Sigmoid colon (tissue), 7 donors: ENCODE data around the gene RIMBP2. TPM values are rescaled to one million over a fixed set of nuclear protein-coding genes. Genes with fewer than 3 reads are reported as not detected.

ENCODE experiments used
- DNase-seq: peaks from one replicate; pipeline ENCODE4 v3.0.0-alpha.2; 2019
- H3K27ac ChIP-seq, 4 donors: fragments of 200-600 bp; sonication (generic); one replicate each; pipeline ENCODE4 v1.5.1; 2016 to 2019; ENCODE audit warnings: mild to moderate bottlenecking in 1 of 4
- H3K27me3 ChIP-seq, 3 donors: fragments of 200-600 bp; sonication (generic); one replicate each; pipeline ENCODE4 v1.5.1; 2019; ENCODE audit warnings: mild to moderate bottlenecking in 1 of 3
- H3K36me3 ChIP-seq, 4 donors: fragments of 200-600 bp; sonication (generic); one replicate each; pipeline ENCODE4 v1.5.1; 2016 to 2019
- H3K4me1 ChIP-seq, 4 donors: fragments of 200-600 bp; sonication (generic); one replicate each; pipeline ENCODE4 v1.5.1; 2017 to 2019
- H3K4me3 ChIP-seq, 4 donors: fragments of 200-600 bp; sonication (generic); one replicate each; pipeline ENCODE4 v1.5.1; 2017 to 2019; ENCODE audit warnings: mild to moderate bottlenecking in 2 of 4, moderate library complexity in 1 of 4
- H3K9me3 ChIP-seq, 4 donors: fragments of 200-600 bp in 3 of 4; sonication (generic) in 3 of 4; one replicate each; pipeline versions ENCODE4 v1.5.1 to v1.6.1; 2013 to 2019
- EP300 ChIP-seq, 4 donors: sonication (generic); formaldehyde crosslinking; IDR thresholded peaks; one replicate each; pipeline ENCODE4 v1.6.1; 2017; ENCODE audit warnings: antibody characterized with exemption in 4 of 4
- POLR2A ChIP-seq, 2 donors: fragments of 450-650 bp; IDR thresholded peaks; one replicate each; pipeline ENCODE4 v1.6.1; 2016; ENCODE audit warnings: antibody characterized with exemption in 2 of 2, mild to moderate bottlenecking in 2 of 2, moderate library complexity in 2 of 2
- POLR2AphosphoS5 ChIP-seq, 4 donors: sonication (generic); formaldehyde crosslinking; IDR thresholded peaks; one replicate each; pipeline ENCODE4 v1.6.1; 2017; ENCODE audit warnings: antibody characterized with exemption in 4 of 4
- WGBS, 2 donors: extraction: QIAGEN DNeasy Blood & Tissue Kit; methylation state at CpG; one replicate each; pipeline ENCODE4 v1.1.7; 2013; 5-methylcytosine and 5-hydroxymethylcytosine counted together
- intact Hi-C: fragments of 100-400 bp; cut with DNase I; formaldehyde crosslinking; loops from one replicate; pipeline ENCODE4 v1.15.1; 2023
- polyA plus RNA-seq, 3 donors: library from polyadenylated mRNA; stranded (reverse); fragments of 200-250 nt; gene quantifications; one replicate each; pipeline ENCODE4 v1.2.3, GENCODE V29; 2013
- total RNA-seq, 4 donors: library from RNA; depleted of rRNA; stranded (reverse); fragments of >200 nt; gene quantifications; one replicate each; pipeline ENCODE4 v1.1.0, GENCODE V29; 2016
- TF ChIP-seq, protein P1 (sequence below), 4 experiments: fragments of 450-650 bp in 3 of 4; fragments of 200-600 bp in 1 of 4; IDR thresholded peaks; one replicate each; pipeline ENCODE4 v1.5.1; 2016 to 2019; ENCODE audit warnings: antibody characterized with exemption in 4 of 4, mild to moderate bottlenecking in 3 of 4, moderate library complexity in 2 of 4
- donor health status: healthy with polysubstance abuse.
- donor health status: Bipolar disorder and iron deficiency.
- donor health status: healthy.

The RIMBP2 gene
- total and polyA plus RNA-seq, 7 donors = under 0.01 to 5.5 (median 1.4) TPM

DNA sequence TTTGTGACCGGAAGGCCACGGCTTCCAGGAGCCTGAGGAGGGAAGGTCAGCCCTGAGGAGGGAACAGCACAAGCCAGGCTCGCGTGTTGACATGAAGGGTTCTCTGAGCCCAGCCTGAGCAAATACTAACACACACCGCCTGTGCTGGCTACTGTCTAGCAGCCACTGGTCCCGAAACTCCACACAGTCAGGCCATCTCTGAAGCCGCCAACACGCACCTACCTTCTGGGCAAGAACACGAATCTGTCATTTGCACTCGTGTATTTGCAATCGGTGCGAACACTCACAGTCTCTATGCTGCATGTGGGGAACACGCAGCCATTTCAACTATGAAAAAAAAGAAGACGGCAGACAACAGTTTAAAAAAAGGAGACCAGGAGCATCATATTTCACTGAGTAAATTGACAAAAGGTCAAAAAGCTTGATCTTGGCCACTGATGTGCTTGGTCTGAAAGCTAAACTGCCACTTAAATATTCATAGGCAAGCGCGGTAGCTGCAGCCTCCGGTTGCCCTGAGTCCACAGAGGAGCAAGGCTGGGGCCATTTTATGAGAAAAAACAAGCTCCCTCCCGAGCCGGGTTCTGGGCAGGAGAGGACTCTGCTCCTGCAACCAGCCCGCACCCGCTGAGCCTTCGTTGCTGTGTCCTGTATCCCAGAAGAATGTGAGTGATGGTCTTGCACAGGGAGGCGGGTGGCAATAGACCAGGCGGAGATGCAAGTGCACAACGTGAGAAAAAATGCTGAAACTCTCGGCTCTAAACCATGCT, 57.8 kb downstream of the RIMBP2 start:
- no peak for DNase-seq
- Histone ChIP-seq H3K4me1 (no peaks in the 10 kb centered on the region), H3K27me3 (peaks cover 0 to 4% (median 0%) of the 10 kb centered on the region in 3 donors), H3K4me3 (no peak overlapping the region), H3K36me3 (no peaks in the 10 kb centered on the region), H3K9me3 (no peaks in the 10 kb centered on the region), H3K27ac (no peak overlapping the region)
- 74 to 88% methylated on average over 26 of the region's 26 CpGs for WGBS, 2 donors
- intact Hi-C loops = no loop called here
- TF ChIP-seq, protein P1, sequence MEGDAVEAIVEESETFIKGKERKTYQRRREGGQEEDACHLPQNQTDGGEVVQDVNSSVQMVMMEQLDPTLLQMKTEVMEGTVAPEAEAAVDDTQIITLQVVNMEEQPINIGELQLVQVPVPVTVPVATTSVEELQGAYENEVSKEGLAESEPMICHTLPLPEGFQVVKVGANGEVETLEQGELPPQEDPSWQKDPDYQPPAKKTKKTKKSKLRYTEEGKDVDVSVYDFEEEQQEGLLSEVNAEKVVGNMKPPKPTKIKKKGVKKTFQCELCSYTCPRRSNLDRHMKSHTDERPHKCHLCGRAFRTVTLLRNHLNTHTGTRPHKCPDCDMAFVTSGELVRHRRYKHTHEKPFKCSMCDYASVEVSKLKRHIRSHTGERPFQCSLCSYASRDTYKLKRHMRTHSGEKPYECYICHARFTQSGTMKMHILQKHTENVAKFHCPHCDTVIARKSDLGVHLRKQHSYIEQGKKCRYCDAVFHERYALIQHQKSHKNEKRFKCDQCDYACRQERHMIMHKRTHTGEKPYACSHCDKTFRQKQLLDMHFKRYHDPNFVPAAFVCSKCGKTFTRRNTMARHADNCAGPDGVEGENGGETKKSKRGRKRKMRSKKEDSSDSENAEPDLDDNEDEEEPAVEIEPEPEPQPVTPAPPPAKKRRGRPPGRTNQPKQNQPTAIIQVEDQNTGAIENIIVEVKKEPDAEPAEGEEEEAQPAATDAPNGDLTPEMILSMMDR (IDR thresholded peaks at IDR 0.05) = no peak
- TF ChIP-seq POLR2AphosphoS5 (IDR thresholded peaks at IDR 0.05) = no peak
- no peak for TF ChIP-seq EP300 (IDR thresholded peaks at IDR 0.05)
- no peak for TF ChIP-seq POLR2A (IDR thresholded peaks at IDR 0.05)

DNA sequence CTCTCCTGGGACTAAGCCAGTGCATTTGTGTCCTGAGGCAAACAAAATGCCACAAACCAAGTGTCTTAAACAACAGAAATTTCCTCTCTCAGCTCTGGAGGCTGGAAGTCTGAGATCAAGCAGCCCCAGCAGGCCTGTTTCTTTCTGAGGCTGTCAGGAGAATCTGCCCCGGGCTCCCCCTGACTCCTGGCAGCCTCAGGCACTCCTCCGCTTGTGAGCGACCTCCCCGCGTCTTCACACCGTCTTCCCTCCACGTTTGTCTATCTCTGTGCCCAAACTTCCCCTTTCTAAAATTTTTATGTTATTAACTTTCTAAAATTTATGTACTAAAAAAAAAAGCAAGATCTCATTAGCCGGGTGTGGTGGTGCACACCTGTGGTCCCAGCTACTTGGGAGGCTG, 59.7 kb downstream of the RIMBP2 start:
- intact Hi-C loops = no loop called here
- Histone ChIP-seq H3K27ac (no peak overlapping the region), H3K4me1 (no peaks in the 10 kb centered on the region), H3K27me3 (peaks cover 0 to 4% (median 0%) of the 10 kb centered on the region in 3 donors), H3K4me3 (no peak overlapping the region), H3K9me3 (no peaks in the 10 kb centered on the region), H3K36me3 (no peaks in the 10 kb centered on the region)
- DNase-seq = no peak
- 69 to 85% methylated on average over 8 of the region's 8 CpGs for WGBS, 2 donors
- TF ChIP-seq, protein P1 (IDR thresholded peaks at IDR 0.05) = no peak
- TF ChIP-seq EP300 (IDR thresholded peaks at IDR 0.05) (no peak), POLR2A (IDR thresholded peaks at IDR 0.05) (no peak), POLR2AphosphoS5 (IDR thresholded peaks at IDR 0.05) (no peak)

DNA sequence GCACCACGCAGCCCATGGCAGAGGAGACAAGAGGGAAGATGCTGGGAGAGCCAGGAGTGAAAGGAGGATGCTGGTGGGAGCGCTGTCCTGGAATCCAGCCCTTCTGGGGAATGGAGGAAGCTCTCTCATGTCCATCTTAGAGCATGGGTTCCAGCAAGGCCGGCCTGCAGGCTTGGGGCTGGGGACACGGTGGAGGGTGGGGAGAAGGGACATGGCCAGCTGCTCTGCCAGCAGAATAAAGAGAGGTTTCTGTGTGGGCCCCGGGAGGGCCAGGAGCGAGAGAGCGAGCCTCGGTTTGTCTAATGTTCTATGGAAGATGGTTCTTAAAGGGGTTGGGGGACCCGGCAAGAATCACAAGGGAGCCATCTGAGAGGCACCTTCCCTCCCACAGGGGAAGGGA, 60.2 kb downstream of the RIMBP2 start:
- WGBS, 2 donors = 87 to 90% methylated on average over 9 of the region's 9 CpGs
- H3K4me1 ChIP-seq = no peaks in the 10 kb centered on the region
- H3K27me3 ChIP-seq = peaks cover 0 to 4% (median 0%) of the 10 kb centered on the region in 3 donors
- TF ChIP-seq, protein P1 (IDR thresholded peaks at IDR 0.05) = no peak
- TF ChIP-seq EP300 (IDR thresholded peaks at IDR 0.05) (no peak), POLR2A (IDR thresholded peaks at IDR 0.05) (no peak), POLR2AphosphoS5 (IDR thresholded peaks at IDR 0.05) (no peak)
- no peaks in the 10 kb centered on the region for H3K9me3 ChIP-seq
- DNase-seq = no peak
- no peaks in the 10 kb centered on the region for H3K36me3 ChIP-seq
- intact Hi-C loops = no loop called here
- no peak overlapping the region for H3K4me3 ChIP-seq
- no peak overlapping the region for H3K27ac ChIP-seq

- WGBS, 2 donors = 17 to 59% methylated on average over 4 of the region's 4 CpGs
- no peak overlapping the region for H3K27ac ChIP-seq
- no peaks in the 10 kb centered on the region for H3K36me3 ChIP-seq
- intact Hi-C loops = no loop called here
- H3K4me1 ChIP-seq = no peaks in the 10 kb centered on the region
- no peaks in the 10 kb centered on the region for H3K9me3 ChIP-seq
- no peak for DNase-seq
- no peak overlapping the region for H3K4me3 ChIP-seq
- H3K27me3 ChIP-seq = peaks cover 0 to 4% (median 0%) of the 10 kb centered on the region in 3 donors
- no peak for TF ChIP-seq POLR2A (IDR thresholded peaks at IDR 0.05)
- TF ChIP-seq EP300 (IDR thresholded peaks at IDR 0.05) = no peak
- TF ChIP-seq POLR2AphosphoS5 (IDR thresholded peaks at IDR 0.05) = no peak
- TF ChIP-seq, protein P1 (IDR thresholded peaks at IDR 0.05) = no peak
These were observed 61.1 kb downstream of the RIMBP2 start for GRCh38 chr12:130655010-130655409.
